SK-N-SH (cell line): ENCODE measurements around the gene CEP131. TPM values are rescaled to one million over a fixed set of nuclear protein-coding genes. Genes with fewer than 3 reads are reported as not detected.

Experiments used
- CTCF ChIA-PET: fragments of 300-600, 350-600 bp; formaldehyde crosslinking; extraction: SDS; loops from one replicate; lab custom pipeline; 2021; lab: Yijun Ruan, JAX
- POLR2A ChIA-PET: fragments of 350-600 bp; sonication (Branson Sonifier 250); formaldehyde crosslinking; extraction: SDS; loops from one replicate; lab custom pipeline; 2020; ENCODE audit warnings: antibody characterized with exemption, inconsistent platforms; lab: Yijun Ruan, JAX
- DNase-seq: peaks from one replicate; pipeline ENCODE4 v3.0.0; 2012
- H2AFZ ChIP-seq: fragments of 200-600 bp; sonication (generic); 2 replicates; pipeline ENCODE4 v1.8.1; 2016; ENCODE audit warnings: antibody characterized with exemption, mild to moderate bottlenecking, low read depth
- H3F3A ChIP-seq: fragments of 200-600 bp; sonication (generic); replicated peaks from 2 replicates; pipeline ENCODE3; 2016; ENCODE audit warnings: antibody characterized with exemption, mild to moderate bottlenecking; ENCODE audit not compliant: insufficient read depth
- H3K27ac ChIP-seq, 2 experiments: fragments of 200-500 bp in 1 of 2; fragments of 200-600 bp in 1 of 2; sonication (Bioruptor generic) in 1 of 2; sonication (generic), shearing (Covaris generic) in 1 of 2; 2 replicates each; pipeline versions ENCODE4 v1.5.1 to v1.6.1; 2014 to 2016; ENCODE audit warnings: low read depth in 2 of 2, inconsistent platforms in 1 of 2, low read length in 1 of 2, mild to moderate bottlenecking in 1 of 2, mixed read lengths in 1 of 2
- H3K27me3 ChIP-seq: fragments of 200-600 bp; sonication (generic), shearing (Covaris generic); 2 replicates; pipeline ENCODE4 v1.6.1; 2016; ENCODE audit warnings: mixed run types; ENCODE audit not compliant: insufficient read depth
- H3K36me3 ChIP-seq, 2 experiments: fragments of 200-500 bp in 1 of 2; fragments of 200-600 bp in 1 of 2; sonication (Bioruptor generic) in 1 of 2; sonication (generic) in 1 of 2; replicated peaks in 1 of 2; 2 replicates each; pipeline versions ENCODE3 to v1.5.1; 2014 to 2016; ENCODE audit warnings: low read length in 1 of 2, mild to moderate bottlenecking in 1 of 2; ENCODE audit not compliant: insufficient read depth in 2 of 2, control insufficient read depth in 1 of 2
- H3K4me1 ChIP-seq, 2 experiments: fragments of 200-500 bp in 1 of 2; fragments of 200-600 bp in 1 of 2; sonication (Bioruptor generic) in 1 of 2; sonication (generic), shearing (Covaris generic) in 1 of 2; 2 replicates each; pipeline versions ENCODE4 v1.5.1 to v1.6.1; 2014 to 2016; ENCODE audit warnings: low read depth in 1 of 2, low read length in 1 of 2, mixed run types in 1 of 2; ENCODE audit not compliant: insufficient read depth in 2 of 2, control insufficient read depth in 1 of 2
- H3K4me2 ChIP-seq: fragments of 200-600 bp; sonication (generic), shearing (Covaris generic); 2 replicates; pipeline ENCODE4 v1.6.1; 2017; ENCODE audit warnings: mixed run types
- H3K4me3 ChIP-seq, 2 experiments: fragments of 200-500 bp in 1 of 2; fragments of 200-600 bp in 1 of 2; sonication (Bioruptor generic) in 1 of 2; sonication (generic), shearing (Covaris generic) in 1 of 2; 2 replicates each; pipeline versions ENCODE4 v1.5.1 to v1.8.1; 2014 to 2016; ENCODE audit warnings: low read depth in 2 of 2, inconsistent platforms in 1 of 2, low read length in 1 of 2, mild to moderate bottlenecking in 1 of 2, mixed read lengths in 1 of 2, moderate library complexity in 1 of 2
- H3K79me2 ChIP-seq: fragments of 200-600 bp; sonication (generic); 2 replicates; pipeline ENCODE4 v1.8.1; 2017; ENCODE audit warnings: mild to moderate bottlenecking; ENCODE audit not compliant: insufficient read depth
- H3K9ac ChIP-seq: fragments of 200-600 bp; sonication (generic); 2 replicates; pipeline ENCODE4 v1.6.1; 2017; ENCODE audit warnings: mixed run types
- H3K9me2 ChIP-seq: fragments of 200-600 bp; sonication (generic); 2 replicates; pipeline ENCODE4 v1.6.1; 2017; ENCODE audit warnings: mixed run types
- H3K9me3 ChIP-seq: fragments of 200-600 bp; sonication (generic); 2 replicates; pipeline ENCODE4 v1.6.1; 2017; ENCODE audit warnings: mixed run types, mild to moderate bottlenecking, moderate library complexity
- H4K20me1 ChIP-seq: fragments of 200-600 bp; sonication (generic); 2 replicates; pipeline ENCODE4 v1.6.1; 2017; ENCODE audit warnings: mild to moderate bottlenecking, mixed run types; ENCODE audit not compliant: insufficient read depth
- CHD2 ChIP-seq: fragments of 150-350 bp; IDR thresholded peaks from 2 replicates; pipeline ENCODE4 v1.6.1; 2018; ENCODE audit warnings: low read length; ENCODE audit not compliant: partially characterized antibody
- MAX ChIP-seq: IDR thresholded peaks from 2 replicates; pipeline ENCODE4 v1.4.0; 2012; ENCODE audit warnings: low read depth
- MEF2A ChIP-seq: IDR thresholded peaks from 2 replicates; pipeline ENCODE4 v1.4.0; 2012; ENCODE audit warnings: low read depth, borderline replicate concordance
- RCOR1 ChIP-seq: fragments of 150-350 bp; IDR thresholded peaks from 2 replicates; pipeline ENCODE4 v1.6.1; 2017; ENCODE audit warnings: antibody characterized with exemption, low read length
- USF1 ChIP-seq: IDR thresholded peaks from 2 replicates; pipeline ENCODE4 v1.4.0; 2012; ENCODE audit warnings: low read depth, borderline replicate concordance
- ZBTB33 ChIP-seq: IDR thresholded peaks from 2 replicates; pipeline ENCODE4 v1.4.0; 2012; ENCODE audit warnings: low read depth, borderline replicate concordance
- WGBS: methylation state at CpG from one replicate; pipeline ENCODE4 v1.1.6; 2017; ENCODE audit warnings: low lambda C conversion rate; 5-methylcytosine and 5-hydroxymethylcytosine counted together
- polyA plus RNA-seq, 3 experiments: library from polyadenylated mRNA; depleted of rRNA; stranded (reverse); fragments of >200 nt; gene quantifications; 2 replicates each; pipeline ENCODE4 v1.2.3, GENCODE V29; 2012

The CEP131 gene
- polyA plus RNA-seq, 1 of the 3 experiments (the other 2 are of a cell fraction): 34.8 TPM

GRCh38 chr17:81234940-81235821 lies 12.4 kb upstream of the CEP131 start:
- no peak overlapping the region for H3K4me3 ChIP-seq
- CTCF ChIA-PET: interaction anchor here (0.6 to 12.8 kb wide), 2 partner anchors 92 to 250 kb away, joined by 3 to 133 read pairs; no protein-coding TSS in a partner anchor
- no peak for DNase-seq
- H3K4me2 ChIP-seq: no peak overlapping the region
- H3K36me3 ChIP-seq: peaks cover 0 to 32% of the 10 kb centered on the region in 2 experiments
- H2AFZ ChIP-seq: no peak overlapping the region
- H3K9ac ChIP-seq: no peak overlapping the region
- TF ChIP-seq CHD2 (no peak), USF1 (no peak)
- no peaks in the 10 kb centered on the region for H3F3A ChIP-seq
- 92% methylated on average over 22 of the region's 26 CpGs for WGBS
- H3K79me2 ChIP-seq: peaks cover 36% of the 10 kb centered on the region
- no peaks in the 10 kb centered on the region for H4K20me1 ChIP-seq
- H3K9me3 ChIP-seq: no peaks in the 10 kb centered on the region
- peaks cover 0 to 20% of the 10 kb centered on the region in 2 experiments; a peak in 2 of 4 replicates for H3K4me1 ChIP-seq
- POLR2A ChIA-PET: no interaction called here
- H3K27me3 ChIP-seq: no peaks in the 10 kb centered on the region
- H3K9me2 ChIP-seq: no peaks in the 10 kb centered on the region
- H3K27ac ChIP-seq: no peak overlapping the region

GRCh38 chr17:81234506-81234855 lies 11.7 kb upstream of the CEP131 start:
- Histone ChIP-seq H3K4me2 (no peak overlapping the region), H3K4me3 (no peak overlapping the region), H3K79me2 (peaks cover 29% of the 10 kb centered on the region), H3K9me2 (no peaks in the 10 kb centered on the region), H3K27ac (no peak overlapping the region), H3K36me3 (peaks cover 0 to 39% of the 10 kb centered on the region in 2 experiments), H3K9me3 (no peaks in the 10 kb centered on the region), H2AFZ (no peak overlapping the region), H3K9ac (no peak overlapping the region), H3F3A (no peaks in the 10 kb centered on the region), H3K27me3 (no peaks in the 10 kb centered on the region), H4K20me1 (no peaks in the 10 kb centered on the region), H3K4me1 (peaks cover 0 to 15% of the 10 kb centered on the region in 2 experiments; a peak in 2 of 4 replicates)
- DNase-seq: no peak
- ChIA-PET CTCF (interaction anchor here (12.8 kb wide), 1 partner anchor 92 kb away, joined by 133 read pairs; no protein-coding TSS in a partner anchor), POLR2A (interaction anchor here (1.3 kb wide), 1 partner anchor 12 kb away, joined by 4 read pairs; the partner anchor contains the start of gene CEP131)
- WGBS: 85% methylated on average over 12 of the region's 13 CpGs
- TF ChIP-seq ZBTB33 (no peak), RCOR1 (no peak), MEF2A (no peak), MAX (no peak)
